Measurements from ENCODE around the gene TST. TPM values are rescaled to one million over a fixed set of nuclear protein-coding genes. Genes with fewer than 3 reads are reported as not detected.

Gene TST
- polyA plus RNA-seq, 1 of the 3 experiments (the other 2 are of a cell fraction) = 49.4 TPM

GRCh38 chr22:37014415-37014806 is 4.8 kb downstream of the TST start:
- WGBS (ENCODE audit: low lambda C conversion rate) = 87% methylated on average over 3 of the region's 4 CpGs
- H3K27me3 ChIP-seq (ENCODE audit: insufficient read depth) = no peaks in the 10 kb centered on the region
- H3K9ac ChIP-seq = no peak overlapping the region
- H3K9me3 ChIP-seq = no peaks in the 10 kb centered on the region
- no peaks in the 10 kb centered on the region for H3K9me2 ChIP-seq
- H2AFZ ChIP-seq (ENCODE audit: low read depth) = no peak overlapping the region
- H3K4me2 ChIP-seq = no peak overlapping the region
- no peak for DNase-seq
- CTCF ChIA-PET = interaction anchor here (1.5 kb wide), 1 partner anchor 11 kb away, joined by 6 read pairs; no protein-coding TSS in a partner anchor
- no peak overlapping the region for H3K4me3 ChIP-seq (ENCODE audit: low read depth in 2 of 2, low read length in 1 of 2)
- POLR2A ChIA-PET = no interaction called here
- H3K36me3 ChIP-seq (replicated peaks in 1 of 2; ENCODE audit: control insufficient read depth in 1 of 2, insufficient read depth in 2 of 2, low read length in 1 of 2) = peaks cover 3 to 7% of the 10 kb centered on the region in 2 experiments
- TF ChIP-seq RCOR1 (IDR thresholded peaks at IDR 0.05; ENCODE audit: low read length) (no peak), RFX5 (IDR thresholded peaks at IDR 0.05; ENCODE audit: low read length) (no peak), TCF12 (IDR thresholded peaks at IDR 0.05) (no peak), USF2 (IDR thresholded peaks at IDR 0.05; ENCODE audit: borderline replicate concordance, low read depth, low read length) (no peak), GABPA (IDR thresholded peaks at IDR 0.05; ENCODE audit: low read depth) (no peak), NRF1 (IDR thresholded peaks at IDR 0.05; ENCODE audit: low read depth, low read length) (no peak), CHD2 (IDR thresholded peaks at IDR 0.05; ENCODE audit: low read length, partially characterized antibody) (no peak), ELF1 (IDR thresholded peaks at IDR 0.05) (no peak)
- no peaks in the 10 kb centered on the region for H4K20me1 ChIP-seq (ENCODE audit: insufficient read depth)
- peaks cover 6 to 16% of the 10 kb centered on the region in 2 experiments; a peak in 1 of 4 replicates for H3K4me1 ChIP-seq (ENCODE audit: control insufficient read depth in 1 of 2, insufficient read depth in 2 of 2, low read depth in 1 of 2, low read length in 1 of 2)
- no peak overlapping the region for H3K27ac ChIP-seq (ENCODE audit: low read depth in 2 of 2, low read length in 1 of 2)
- peaks cover 7% of the 10 kb centered on the region; the same call in 1 of the 2 replicates for H3K79me2 ChIP-seq (ENCODE audit: insufficient read depth)
- no peaks in the 10 kb centered on the region for H3F3A ChIP-seq (replicated peaks; ENCODE audit: insufficient read depth)

- WGBS (ENCODE audit: low lambda C conversion rate) = 81% methylated on average over 10 of the region's 10 CpGs
- peaks cover 0 to 9% of the 10 kb centered on the region in 2 experiments; a peak in 1 of 4 replicates for H3K4me1 ChIP-seq (ENCODE audit: control insufficient read depth in 1 of 2, insufficient read depth in 2 of 2, low read depth in 1 of 2, low read length in 1 of 2)
- no peak overlapping the region for H2AFZ ChIP-seq (ENCODE audit: low read depth)
- TF ChIP-seq TAF1 (IDR thresholded peaks at IDR 0.05; ENCODE audit: borderline replicate concordance, low read depth, low read length) = no peak
- no peak for TF ChIP-seq ELF1 (IDR thresholded peaks at IDR 0.05)
- TF ChIP-seq FOXM1 (IDR thresholded peaks at IDR 0.05; ENCODE audit: low read depth) = no peak
- no peak for TF ChIP-seq CHD2 (IDR thresholded peaks at IDR 0.05; ENCODE audit: low read length, partially characterized antibody)
- TF ChIP-seq RAD21 (IDR thresholded peaks at IDR 0.05; ENCODE audit: low read length) = no peak
- TF ChIP-seq GABPA (IDR thresholded peaks at IDR 0.05; ENCODE audit: low read depth) = no peak
- no peak for TF ChIP-seq FOSL2 (IDR thresholded peaks at IDR 0.05; ENCODE audit: borderline replicate concordance, low read depth)
- TF ChIP-seq MEF2A (IDR thresholded peaks at IDR 0.05; ENCODE audit: borderline replicate concordance, low read depth) = no peak
- TF ChIP-seq JUND (IDR thresholded peaks at IDR 0.05) = no peak
- peaks cover 3 to 7% of the 10 kb centered on the region in 2 experiments for H3K36me3 ChIP-seq (replicated peaks in 1 of 2; ENCODE audit: control insufficient read depth in 1 of 2, insufficient read depth in 2 of 2, low read length in 1 of 2)
- no peak for DNase-seq
- no peak overlapping the region for H3K4me3 ChIP-seq (ENCODE audit: low read depth in 2 of 2, low read length in 1 of 2)
- H3K79me2 ChIP-seq (ENCODE audit: insufficient read depth) = no peaks in the 10 kb centered on the region; the same call in 1 of the 2 replicates
- POLR2A ChIA-PET = no interaction called here
- CTCF ChIA-PET = interaction anchor here (1.5 kb wide), 1 partner anchor 9 kb away, joined by 7 read pairs; no protein-coding TSS in a partner anchor
- H3K27ac ChIP-seq (ENCODE audit: low read depth in 2 of 2, low read length in 1 of 2) = no peak overlapping the region
- no peak overlapping the region for H3K9ac ChIP-seq
- no peaks in the 10 kb centered on the region for H4K20me1 ChIP-seq (ENCODE audit: insufficient read depth)
- H3K9me3 ChIP-seq = no peaks in the 10 kb centered on the region
- no peaks in the 10 kb centered on the region for H3F3A ChIP-seq (replicated peaks; ENCODE audit: insufficient read depth)
- H3K4me2 ChIP-seq = no peak overlapping the region
- H3K27me3 ChIP-seq (ENCODE audit: insufficient read depth) = no peaks in the 10 kb centered on the region
- no peaks in the 10 kb centered on the region for H3K9me2 ChIP-seq
Observed at GRCh38 chr22:37012956-37013355, 6.3 kb downstream of the TST start.

Measured in SK-N-SH (cell line).